NCI-H345 treated with DMSO at 0.1 percent for 48 hours (cell line): ENCODE measurements around the gene PARD3.
"Not testable (repeated sequence)": the region's sequence is repeated elsewhere in the genome, so short reads cannot be mapped to it uniquely, and the experiment has no call there.

Experiments used
- DNase-seq: peaks from one replicate; lab custom pipeline; 2025; ENCODE audit not compliant: unreplicated experiment; lab: John Stamatoyannopoulos, UW

The PARD3 gene

DNA sequence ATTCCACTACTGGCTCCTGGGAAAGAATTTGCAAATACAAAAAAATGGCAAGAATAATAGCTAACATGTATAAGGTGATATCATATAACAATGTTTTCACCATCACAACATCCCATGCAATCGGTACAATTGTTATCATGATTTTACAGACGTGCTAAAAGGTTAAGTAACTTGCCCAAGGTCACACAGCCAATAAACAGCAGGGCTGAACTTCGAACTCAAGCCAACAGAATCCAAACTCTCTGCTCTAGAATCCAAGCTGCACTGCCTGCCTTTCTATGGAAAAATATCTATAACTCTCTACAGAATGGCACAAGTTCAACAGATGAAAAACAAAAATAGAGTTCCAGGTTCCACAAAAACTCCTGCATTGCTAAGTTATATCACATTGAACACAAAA, 160.9 kb downstream of the PARD3 start:
- DNase-seq, result no peak

GRCh38 chr10:34653530-34653929, 161.6 kb downstream of the PARD3 start:
- DNase-seq, result no peak

- DNase-seq, result no peak
These were observed 163.5 kb downstream of the PARD3 start for GRCh38 chr10:34651416-34652195.

GRCh38 chr10:34650156-34650555, 164.9 kb downstream of the PARD3 start:
- DNase-seq, result no peak

DNA sequence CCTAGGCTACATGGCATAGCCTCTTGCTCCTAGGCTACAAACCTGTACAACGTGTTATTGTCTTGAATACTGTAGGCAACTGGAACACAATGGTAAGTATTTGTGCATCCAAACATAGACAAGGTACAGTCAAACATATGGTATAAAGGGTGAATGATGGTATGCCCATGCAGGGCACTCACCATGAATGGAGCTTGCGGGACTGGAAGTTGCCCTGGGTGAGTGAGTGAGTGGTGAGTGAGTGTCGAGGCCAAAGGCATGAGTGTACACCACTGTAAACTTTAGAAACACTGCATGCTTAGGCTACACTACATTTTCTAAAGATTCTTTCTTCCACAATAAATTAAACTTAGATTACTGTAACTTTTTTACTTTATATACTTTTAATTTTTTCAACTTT, 165.7 kb downstream of the PARD3 start:
- no peak for DNase-seq

DNA sequence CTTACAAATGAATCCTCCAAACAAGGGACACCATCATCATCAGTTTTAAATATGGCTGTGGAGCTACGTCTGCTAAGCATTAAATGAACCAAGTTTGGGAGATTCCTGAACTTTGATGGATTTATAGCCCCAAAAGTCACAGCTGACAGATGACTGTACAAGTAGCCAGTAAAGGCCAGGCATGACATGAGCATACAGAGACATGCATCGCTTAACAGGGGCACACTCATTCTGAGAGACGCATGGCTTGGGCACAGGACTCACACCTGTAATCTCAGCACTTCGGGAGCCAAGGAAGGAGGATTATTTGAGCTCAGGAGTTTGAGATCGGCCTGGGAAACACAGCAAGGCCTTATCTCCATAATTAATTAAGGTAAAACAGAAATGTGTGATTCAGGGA, 166.2 kb downstream of the PARD3 start:
- no peak for DNase-seq

DNA sequence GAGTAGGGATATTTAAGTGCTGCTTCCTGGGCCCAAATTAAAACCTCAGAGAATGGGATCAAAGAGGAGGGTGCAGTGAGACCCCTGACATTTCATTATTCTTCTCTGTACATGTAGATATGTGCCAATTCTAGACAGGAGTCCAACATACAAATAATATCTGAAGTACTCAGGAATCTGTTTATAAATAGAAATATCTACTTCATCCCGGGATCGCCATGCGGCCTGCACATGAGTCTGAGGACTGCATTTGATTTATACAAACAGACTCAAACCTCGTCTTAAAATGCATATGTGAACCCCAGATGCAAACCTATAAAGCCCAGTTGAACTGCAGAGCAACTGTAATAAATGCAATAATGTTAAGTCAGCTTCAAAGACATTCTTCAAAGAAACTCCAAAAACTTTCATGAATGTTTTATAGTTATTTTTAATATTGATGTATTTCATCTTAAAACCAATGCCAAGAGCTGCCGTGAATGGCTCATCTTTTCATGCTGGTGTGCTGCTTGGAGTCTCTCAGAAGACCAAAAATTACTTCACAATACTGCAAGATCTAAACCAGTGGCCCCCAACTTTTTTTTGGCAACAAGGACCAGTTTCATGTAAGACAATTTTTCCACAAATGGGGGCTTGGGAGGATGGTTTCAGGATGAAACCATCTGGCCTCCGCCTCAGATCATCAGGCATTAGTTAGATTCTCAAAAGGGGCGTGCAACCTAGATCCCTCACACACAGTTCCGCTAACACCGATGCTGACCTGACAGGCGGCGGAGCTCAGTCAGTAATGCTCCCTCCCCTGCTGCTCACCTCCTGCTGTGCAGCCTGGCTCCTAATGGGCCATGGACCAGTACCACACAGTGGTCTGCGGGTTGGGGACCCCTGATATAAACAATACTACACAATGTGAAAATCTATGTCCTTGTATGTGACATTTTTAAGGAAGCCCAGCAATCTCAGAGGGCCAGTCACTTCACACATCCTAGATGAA, 166.9 kb downstream of the PARD3 start:
- no peak for DNase-seq

GRCh38 chr10:34647160-34647559, 167.9 kb downstream of the PARD3 start:
- no peak for DNase-seq

DNA sequence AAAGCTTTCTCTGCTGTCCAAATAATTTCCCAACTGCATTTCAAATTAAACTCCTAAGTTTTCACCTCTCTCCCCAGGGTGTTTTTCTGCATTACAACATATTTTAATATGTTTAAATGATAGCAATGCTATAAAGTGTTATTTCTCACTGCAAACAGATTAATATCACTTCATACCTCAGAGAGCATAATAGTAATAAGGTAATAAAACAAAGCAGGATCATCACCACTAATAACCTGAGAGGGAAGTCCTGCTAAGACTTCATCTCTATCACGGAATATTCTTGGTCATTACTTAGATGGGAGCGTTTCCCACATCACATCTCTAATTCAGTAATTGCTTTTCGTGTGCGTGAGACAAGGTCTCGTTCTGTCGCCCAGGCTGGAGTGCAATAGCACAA, 168.8 kb downstream of the PARD3 start:
- DNase-seq, result no peak

- DNase-seq, result not testable (repeated sequence)
These were observed 170.3 kb downstream of the PARD3 start for GRCh38 chr10:34644815-34645214.

DNA sequence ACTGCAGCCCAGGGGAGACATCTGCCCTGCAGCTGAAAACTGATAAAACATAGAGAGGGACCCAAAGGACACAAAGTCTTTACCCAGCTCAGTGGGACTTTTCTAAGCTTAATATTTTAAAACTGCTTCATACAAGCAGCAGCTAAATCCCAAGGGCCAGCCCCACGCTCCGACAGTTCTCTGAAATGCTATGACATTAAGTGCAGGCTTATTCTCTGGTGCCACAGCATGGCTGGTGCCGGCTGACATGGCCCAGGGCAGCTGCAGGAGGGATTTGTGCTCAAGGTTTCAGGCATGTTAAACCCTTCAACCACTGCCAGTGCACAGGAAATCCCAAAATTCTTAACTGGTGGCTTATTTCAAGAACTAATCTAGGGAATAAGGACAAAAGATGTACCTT, 170.9 kb downstream of the PARD3 start:
- DNase-seq, result no peak

- no peak for DNase-seq
These were observed 171.5 kb downstream of the PARD3 start for GRCh38 chr10:34643620-34644019.

DNA sequence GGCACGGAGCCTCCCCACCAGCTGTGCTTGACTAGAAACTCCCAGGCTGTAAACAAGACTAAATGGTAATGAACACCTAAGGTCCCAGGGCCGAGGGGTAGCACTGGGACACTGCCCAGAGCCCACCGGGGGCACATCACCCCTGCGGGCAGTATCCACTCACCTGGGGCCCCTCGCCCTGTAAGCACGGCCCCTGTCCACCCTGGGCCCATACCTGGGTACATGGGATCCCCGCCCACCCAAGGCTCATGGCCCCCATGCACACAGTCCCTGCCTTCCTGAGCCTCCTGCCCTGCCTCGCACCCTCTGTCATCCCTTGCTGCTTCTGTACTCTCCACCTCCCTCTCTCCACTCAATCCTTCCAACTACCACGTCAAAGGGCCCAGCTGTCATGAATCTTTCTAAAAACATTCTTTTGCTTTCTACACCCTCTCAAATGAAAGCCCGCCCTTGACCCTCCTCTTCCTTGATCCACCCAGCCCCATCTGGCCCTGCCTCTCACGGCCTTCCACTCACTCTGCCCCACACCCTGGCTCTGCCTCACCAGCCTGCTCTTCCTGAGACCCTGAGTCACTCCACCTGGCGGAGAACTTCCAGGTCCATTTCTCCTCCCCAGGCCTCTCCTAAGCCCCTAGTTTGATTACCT, 173.1 kb downstream of the PARD3 start:
- no peak for DNase-seq

- DNase-seq, result no peak
These were observed 173.8 kb downstream of the PARD3 start for GRCh38 chr10:34641147-34641912.

GRCh38 chr10:34638406-34639054, 176.6 kb downstream of the PARD3 start:
- DNase-seq, result peak; percentile 35

DNA sequence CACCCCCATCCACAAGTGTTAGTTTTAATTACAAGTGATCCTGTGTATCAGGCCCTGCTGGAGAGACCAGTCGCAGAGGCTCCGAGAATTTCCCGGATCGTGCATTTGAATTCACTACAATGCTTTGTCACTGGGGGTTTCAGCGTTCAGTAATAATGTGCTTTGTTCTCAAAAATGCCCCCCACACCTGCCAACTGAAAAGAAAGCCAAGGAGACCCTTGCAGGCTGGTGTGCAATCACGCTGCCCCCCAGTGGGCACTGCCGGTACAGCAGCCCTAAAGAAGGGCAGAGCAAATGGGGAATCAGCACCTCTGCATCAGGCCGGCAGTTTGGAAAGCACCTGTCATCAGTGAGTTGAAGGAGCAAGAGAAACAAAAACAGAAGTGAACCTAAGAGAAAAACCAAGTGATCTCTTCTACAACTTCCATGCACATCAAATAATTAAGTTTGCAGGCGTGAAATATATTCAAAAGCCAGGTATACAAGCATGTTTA, 177.6 kb downstream of the PARD3 start:
- DNase-seq, result peak; percentile 34

DNA sequence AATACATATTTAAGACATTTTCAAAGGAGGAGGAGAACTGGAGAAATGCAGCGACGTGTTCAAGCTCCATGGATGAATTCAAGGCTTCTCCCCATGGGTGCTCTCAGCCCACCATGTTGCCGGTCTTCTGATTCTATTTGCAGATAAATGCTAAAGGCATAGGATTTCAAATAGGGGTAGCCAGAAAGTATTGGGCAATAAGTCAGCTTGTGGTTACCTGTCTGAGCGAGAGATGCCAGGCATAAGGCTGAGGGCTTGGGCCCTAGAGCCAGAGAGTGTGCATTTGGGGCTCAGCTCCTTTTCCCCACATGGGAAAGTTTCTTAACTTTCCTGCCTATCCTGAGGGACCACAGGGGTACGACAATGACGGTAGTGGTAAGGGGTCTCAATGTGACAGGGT, 180.0 kb downstream of the PARD3 start:
- DNase-seq, result no peak

- DNase-seq, result no peak
These were observed 181.7 kb downstream of the PARD3 start for GRCh38 chr10:34633374-34633773.

DNA sequence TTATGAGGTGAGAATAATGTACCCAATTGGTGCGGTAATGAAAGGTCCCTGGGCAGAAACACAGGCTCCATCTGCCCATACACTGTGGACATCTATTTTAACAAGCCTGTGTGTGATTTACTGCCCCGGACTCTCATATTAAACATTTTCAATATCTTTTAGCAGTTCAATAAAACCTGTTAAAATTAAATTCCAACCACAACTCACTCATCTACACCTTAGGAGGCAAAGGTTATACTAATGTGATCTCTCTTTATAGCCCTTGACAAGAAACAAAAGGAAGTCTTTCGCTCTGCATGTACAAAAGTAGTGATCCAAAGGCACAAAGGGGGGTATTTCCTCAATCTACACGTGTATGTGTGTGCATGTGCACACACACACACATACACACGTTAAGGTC, 186.0 kb downstream of the PARD3 start:
- DNase-seq, result no peak

- no peak for DNase-seq
These were observed 186.8 kb downstream of the PARD3 start for GRCh38 chr10:34628174-34628796.
